Ascending aorta (tissue), 2 donors: Measurements from ENCODE around the gene COL4A2. TPM values are rescaled to one million over a fixed set of nuclear protein-coding genes. Genes with fewer than 3 reads are reported as not detected.

Source experiments
- DNase-seq, 2 donors: peaks; one replicate each; pipeline ENCODE4 v3.0.0-alpha.2; 2019; ENCODE audit warnings: low spot score in 2 of 2
- H3K27ac ChIP-seq, 2 donors: fragments of 200-600 bp; sonication (generic); one replicate each; pipeline ENCODE4 v1.5.1; 2016 to 2017; ENCODE audit warnings: mild to moderate bottlenecking in 1 of 2
- H3K27me3 ChIP-seq: fragments of 200-600 bp; sonication (generic); one replicate; pipeline ENCODE4 v1.5.1; 2017
- H3K36me3 ChIP-seq, 2 donors: fragments of 200-600 bp; sonication (generic); one replicate each; pipeline ENCODE4 v1.5.1; 2016
- H3K4me1 ChIP-seq, 2 donors: fragments of 200-600 bp; sonication (generic); one replicate each; pipeline ENCODE4 v1.5.1; 2016 to 2017; ENCODE audit warnings: mild to moderate bottlenecking in 1 of 2
- H3K4me3 ChIP-seq, 2 donors: fragments of 200-600 bp; sonication (generic); one replicate each; pipeline ENCODE4 v1.5.1; 2016 to 2017; ENCODE audit warnings: mild to moderate bottlenecking in 1 of 2
- H3K9me3 ChIP-seq, 2 donors: fragments of 200-600 bp; sonication (generic); one replicate each; pipeline ENCODE4 v1.5.1; 2016
- intact Hi-C: fragments of 100-400 bp; cut with DNase I; formaldehyde crosslinking; loops from one replicate; pipeline ENCODE4 v1.15.1; 2023
- total RNA-seq: library from RNA; depleted of rRNA; stranded (reverse); fragments of >200 nt; gene quantifications from one replicate; pipeline ENCODE4 v1.1.0, GENCODE V29; 2016
- TF ChIP-seq, protein P1 (sequence below), 3 experiments: fragments of 200-600 bp in 2 of 3; fragments of 450-650 bp in 1 of 3; sonication (generic) in 2 of 3; IDR thresholded peaks; one replicate each; pipeline ENCODE4 v1.5.1; 2016 to 2019; ENCODE audit warnings: antibody characterized with exemption in 3 of 3, mild to moderate bottlenecking in 1 of 3, moderate library complexity in 1 of 3

Gene COL4A2
- total RNA-seq, 1 donor from 2014 or later = 1,227 TPM

DNA sequence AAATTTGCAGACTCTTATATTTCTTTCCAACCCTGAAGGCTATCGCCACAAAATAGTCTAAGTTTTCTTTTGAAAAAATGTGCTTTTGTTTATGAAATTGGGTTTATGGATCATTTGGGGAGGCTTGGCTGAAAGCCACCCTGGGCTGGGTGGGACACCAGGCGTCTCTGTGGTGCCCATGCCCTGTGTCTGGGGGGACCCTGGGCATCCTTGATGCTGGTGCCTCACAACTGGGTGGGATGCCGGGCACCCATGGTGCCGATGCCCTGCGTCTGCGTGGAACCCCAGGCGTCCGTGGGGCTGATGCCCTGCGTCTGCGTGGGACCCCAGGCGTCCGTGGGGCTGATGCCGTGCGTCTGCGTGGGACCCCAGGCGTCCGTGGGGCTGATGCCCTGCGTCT is 149.5 kb downstream of the COL4A2 start:
- TF ChIP-seq, protein P1, sequence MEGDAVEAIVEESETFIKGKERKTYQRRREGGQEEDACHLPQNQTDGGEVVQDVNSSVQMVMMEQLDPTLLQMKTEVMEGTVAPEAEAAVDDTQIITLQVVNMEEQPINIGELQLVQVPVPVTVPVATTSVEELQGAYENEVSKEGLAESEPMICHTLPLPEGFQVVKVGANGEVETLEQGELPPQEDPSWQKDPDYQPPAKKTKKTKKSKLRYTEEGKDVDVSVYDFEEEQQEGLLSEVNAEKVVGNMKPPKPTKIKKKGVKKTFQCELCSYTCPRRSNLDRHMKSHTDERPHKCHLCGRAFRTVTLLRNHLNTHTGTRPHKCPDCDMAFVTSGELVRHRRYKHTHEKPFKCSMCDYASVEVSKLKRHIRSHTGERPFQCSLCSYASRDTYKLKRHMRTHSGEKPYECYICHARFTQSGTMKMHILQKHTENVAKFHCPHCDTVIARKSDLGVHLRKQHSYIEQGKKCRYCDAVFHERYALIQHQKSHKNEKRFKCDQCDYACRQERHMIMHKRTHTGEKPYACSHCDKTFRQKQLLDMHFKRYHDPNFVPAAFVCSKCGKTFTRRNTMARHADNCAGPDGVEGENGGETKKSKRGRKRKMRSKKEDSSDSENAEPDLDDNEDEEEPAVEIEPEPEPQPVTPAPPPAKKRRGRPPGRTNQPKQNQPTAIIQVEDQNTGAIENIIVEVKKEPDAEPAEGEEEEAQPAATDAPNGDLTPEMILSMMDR (IDR thresholded peaks at IDR 0.05) = no peak
- Histone ChIP-seq H3K4me1 (no peaks in the 10 kb centered on the region), H3K36me3 (peaks cover 73 to 76% of the 10 kb centered on the region in 2 donors), H3K9me3 (no peaks in the 10 kb centered on the region), H3K27ac (no peak overlapping the region), H3K27me3 (no peaks in the 10 kb centered on the region), H3K4me3 (no peak overlapping the region)
- intact Hi-C loops = loop anchor here (5.0 to 10.0 kb wide), 2 partner anchors 51 to 258 kb away; partner anchors contain the start of gene ING1
- no peak for DNase-seq

DNA sequence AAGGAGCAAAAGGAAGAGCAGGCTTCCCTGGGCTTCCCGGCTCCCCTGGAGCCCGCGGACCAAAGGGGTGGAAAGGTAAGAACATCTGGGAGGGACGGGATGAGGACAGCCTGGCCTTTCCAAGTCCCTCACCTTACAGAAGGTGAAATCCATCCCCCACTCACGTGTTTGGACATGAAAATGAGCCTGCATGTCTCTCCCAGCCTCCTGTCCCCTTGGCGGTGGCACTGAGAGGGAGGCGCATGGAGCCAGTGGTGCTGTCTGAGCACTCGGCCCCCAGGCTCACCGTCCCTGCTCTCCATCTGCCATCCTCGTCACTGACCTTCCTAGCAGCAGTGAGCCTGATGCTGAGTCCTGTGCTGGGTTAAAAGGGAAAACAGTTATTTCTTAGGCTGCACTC is 150.3 kb downstream of the COL4A2 start:
- no peak overlapping the region for H3K27ac ChIP-seq
- H3K36me3 ChIP-seq = peaks cover 76 to 84% of the 10 kb centered on the region in 2 donors
- H3K9me3 ChIP-seq = no peaks in the 10 kb centered on the region
- TF ChIP-seq, protein P1 (IDR thresholded peaks at IDR 0.05) = no peak
- no peak for DNase-seq
- H3K27me3 ChIP-seq = no peaks in the 10 kb centered on the region
- no peaks in the 10 kb centered on the region for H3K4me1 ChIP-seq
- no peak overlapping the region for H3K4me3 ChIP-seq
- intact Hi-C loops = loop anchor here (5.0 to 10.0 kb wide), 2 partner anchors 50 to 257 kb away; partner anchors contain the start of gene ING1

DNA sequence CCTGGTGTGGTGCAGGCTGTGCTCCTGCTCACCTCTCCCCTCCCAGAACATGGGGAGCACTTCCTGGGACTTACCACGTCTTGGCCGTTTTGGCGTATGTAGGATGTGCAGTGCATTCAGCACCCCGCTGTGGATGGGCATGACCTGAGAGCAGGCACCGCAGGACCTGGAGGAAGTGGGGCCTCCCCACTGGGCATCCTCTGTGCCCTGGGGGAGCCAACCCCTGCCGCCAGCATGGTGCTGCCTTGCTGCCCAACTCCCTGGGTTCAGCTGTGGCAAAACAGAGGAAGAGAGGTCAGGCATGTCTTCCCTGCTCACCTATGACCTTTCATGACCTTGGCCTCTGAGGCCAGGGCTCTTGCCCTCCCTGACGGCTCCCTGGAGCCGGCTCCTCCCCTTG is 150.9 kb downstream of the COL4A2 start:
- Histone ChIP-seq H3K36me3 (peaks cover 76 to 86% of the 10 kb centered on the region in 2 donors), H3K4me1 (no peaks in the 10 kb centered on the region), H3K9me3 (no peaks in the 10 kb centered on the region), H3K4me3 (no peak overlapping the region), H3K27ac (peak overlapping the region in 1 of 2 donors; percentile 31), H3K27me3 (no peaks in the 10 kb centered on the region)
- intact Hi-C loops = loop anchor here (5.0 to 10.0 kb wide), 2 partner anchors 49 to 257 kb away; partner anchors contain the start of gene ING1
- no peak for DNase-seq
- TF ChIP-seq, protein P1 (IDR thresholded peaks at IDR 0.05) = no peak

DNA sequence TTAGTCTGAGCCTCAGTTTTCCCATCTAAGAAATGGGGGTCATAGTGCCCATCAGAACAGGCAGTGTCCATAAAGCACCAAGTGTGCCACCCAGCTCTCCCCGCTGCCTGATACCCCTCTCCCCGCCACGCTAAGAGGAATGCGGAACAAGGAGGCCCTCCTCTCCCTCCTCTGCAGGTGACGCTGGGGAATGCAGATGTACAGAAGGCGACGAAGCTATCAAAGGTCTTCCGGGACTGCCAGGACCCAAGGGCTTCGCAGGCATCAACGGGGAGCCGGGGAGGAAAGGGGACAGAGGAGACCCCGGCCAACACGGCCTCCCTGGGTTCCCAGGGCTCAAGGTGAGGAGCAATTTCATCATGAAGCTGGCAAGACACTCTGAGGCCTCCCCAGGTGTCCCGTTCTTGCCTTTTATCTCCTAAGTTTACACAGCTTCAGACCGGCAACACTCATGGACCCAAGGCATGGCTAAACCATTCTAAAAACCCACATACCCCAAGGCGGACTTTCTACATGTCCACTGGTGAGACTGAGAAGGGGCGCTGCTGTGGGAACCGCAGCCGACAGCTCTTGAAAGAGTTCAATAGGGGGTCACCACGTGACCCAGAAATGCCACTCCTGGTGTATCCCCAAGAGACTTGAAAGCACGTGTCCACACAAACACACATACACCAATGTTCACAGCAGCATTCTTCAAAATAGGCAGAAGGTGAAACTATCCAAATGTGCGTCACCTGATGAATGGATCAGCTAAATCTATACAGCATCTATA is 151.7 kb downstream of the COL4A2 start:
- H3K36me3 ChIP-seq = peaks cover 80 to 86% of the 10 kb centered on the region in 2 donors
- H3K27me3 ChIP-seq = no peaks in the 10 kb centered on the region
- H3K4me1 ChIP-seq = no peaks in the 10 kb centered on the region
- intact Hi-C loops = loop anchor here (5.0 to 10.0 kb wide), 2 partner anchors 49 to 256 kb away; partner anchors contain the start of gene ING1
- H3K4me3 ChIP-seq = no peak overlapping the region
- H3K27ac ChIP-seq = peak overlapping the region in 1 of 2 donors; percentile 31
- DNase-seq = no peak
- no peaks in the 10 kb centered on the region for H3K9me3 ChIP-seq
- TF ChIP-seq, protein P1 (IDR thresholded peaks at IDR 0.05) = no peak

DNA sequence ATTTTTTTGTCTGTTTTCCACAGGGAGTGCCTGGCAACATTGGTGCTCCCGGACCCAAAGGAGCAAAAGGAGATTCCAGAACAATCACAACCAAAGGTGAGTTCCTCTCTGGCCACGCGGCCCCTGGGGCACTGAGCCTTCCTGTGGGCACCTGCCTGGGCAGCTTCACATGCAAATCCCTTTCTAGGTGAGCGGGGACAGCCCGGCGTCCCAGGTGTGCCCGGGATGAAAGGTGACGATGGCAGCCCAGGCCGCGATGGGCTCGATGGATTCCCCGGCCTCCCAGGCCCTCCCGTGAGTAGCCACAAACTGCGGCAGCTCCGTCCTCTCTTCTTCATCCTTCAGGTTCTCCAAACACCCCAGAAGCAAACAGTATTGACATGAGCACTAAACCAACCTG is 155.0 kb downstream of the COL4A2 start:
- DNase-seq = no peak
- Histone ChIP-seq H3K36me3 (peaks cover 90 to 99% of the 10 kb centered on the region in 2 donors), H3K4me3 (no peak overlapping the region), H3K4me1 (no peaks in the 10 kb centered on the region), H3K9me3 (no peaks in the 10 kb centered on the region), H3K27me3 (no peaks in the 10 kb centered on the region), H3K27ac (no peak overlapping the region)
- intact Hi-C loops = no loop called here
- TF ChIP-seq, protein P1 (IDR thresholded peaks at IDR 0.05) = no peak
